ENCODE data around the gene CFAP410. TPM values are rescaled to one million over a fixed set of nuclear protein-coding genes. Genes with fewer than 3 reads are reported as not detected.
"Not testable (repeated sequence)": the region's sequence is repeated elsewhere in the genome, so short reads cannot be mapped to it uniquely, and the experiment has no call there.

Gene CFAP410
- total RNA-seq, 1 experiment from 2014 or later, result 15.7 TPM

DNA sequence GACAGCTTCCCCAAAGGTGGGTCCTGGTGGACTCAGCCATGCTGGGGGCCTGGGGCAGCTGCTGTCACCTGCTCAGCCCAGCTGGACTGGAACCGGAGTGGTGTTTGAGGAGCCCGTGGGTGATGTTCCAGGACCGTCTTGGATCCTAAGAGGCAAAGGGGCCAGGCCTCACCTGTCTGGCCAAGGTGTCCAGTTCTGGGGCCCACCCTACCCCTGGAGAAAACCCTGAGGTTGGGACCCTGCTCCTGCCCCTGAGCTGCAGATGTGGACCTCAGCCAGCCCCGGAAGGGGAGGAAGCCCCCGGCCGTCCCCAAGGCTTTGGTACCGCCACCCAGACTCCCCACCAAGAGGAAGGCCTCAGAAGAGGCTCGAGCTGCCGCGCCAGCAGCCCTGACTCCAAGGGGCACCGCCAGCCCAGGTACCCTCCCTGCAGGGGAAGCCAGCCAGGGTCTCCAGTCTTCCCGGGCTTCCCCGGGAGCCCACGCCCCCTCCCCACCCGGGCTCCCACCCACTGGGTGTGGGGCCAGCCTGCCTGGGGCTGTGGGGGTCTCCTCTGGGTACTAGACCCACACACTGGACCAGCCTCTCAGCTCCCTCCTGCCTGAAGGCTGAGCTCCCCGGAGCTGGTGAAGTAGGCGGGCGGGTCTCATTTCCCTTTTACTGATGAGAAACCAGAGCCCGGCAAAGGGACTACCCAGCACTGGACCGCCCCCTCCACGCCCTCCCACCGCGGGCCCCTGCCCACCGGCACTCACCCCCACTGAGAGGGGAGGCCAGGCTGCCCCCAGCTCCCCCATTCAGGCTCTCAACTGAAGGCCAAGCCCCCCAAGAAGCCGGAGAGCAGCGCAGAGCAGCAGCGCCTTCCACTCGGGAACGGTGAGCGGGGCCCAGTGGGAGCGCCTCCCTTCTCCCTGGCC is 52.2 kb downstream of the CFAP410 start:
- no peak for DNase-seq (ENCODE audit: low read depth)

DNA sequence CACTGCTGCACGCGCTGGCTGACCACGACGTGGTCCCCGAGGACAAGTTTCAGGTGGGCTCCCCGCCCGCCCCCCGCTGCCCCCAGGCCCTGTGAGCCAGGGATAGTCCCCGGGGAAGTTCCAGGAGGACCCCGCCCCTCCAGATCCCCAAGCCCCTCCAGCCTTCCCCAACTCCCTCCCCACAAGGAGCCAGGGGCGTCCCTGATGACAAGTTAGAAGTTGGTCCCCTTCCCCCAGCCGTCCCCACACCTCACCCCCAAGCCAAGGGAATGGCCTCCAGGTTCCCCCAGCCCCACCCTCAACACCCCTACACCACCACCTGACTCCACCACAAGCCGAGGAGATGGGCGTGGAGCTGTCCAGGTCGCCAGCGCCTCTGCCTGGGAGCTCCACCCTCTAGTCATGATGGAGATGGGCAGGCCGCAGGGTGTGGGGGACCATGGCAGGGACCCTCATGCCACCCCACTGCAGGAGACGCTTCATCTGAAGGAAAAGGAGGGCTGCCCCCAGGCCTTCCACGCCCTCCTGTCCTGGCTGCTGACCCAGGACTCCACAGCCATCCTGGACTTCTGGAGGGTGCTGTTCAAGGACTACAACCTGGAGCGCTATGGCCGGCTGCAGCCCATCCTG is 53.0 kb downstream of the CFAP410 start:
- DNase-seq (ENCODE audit: low read depth), result no peak

DNA sequence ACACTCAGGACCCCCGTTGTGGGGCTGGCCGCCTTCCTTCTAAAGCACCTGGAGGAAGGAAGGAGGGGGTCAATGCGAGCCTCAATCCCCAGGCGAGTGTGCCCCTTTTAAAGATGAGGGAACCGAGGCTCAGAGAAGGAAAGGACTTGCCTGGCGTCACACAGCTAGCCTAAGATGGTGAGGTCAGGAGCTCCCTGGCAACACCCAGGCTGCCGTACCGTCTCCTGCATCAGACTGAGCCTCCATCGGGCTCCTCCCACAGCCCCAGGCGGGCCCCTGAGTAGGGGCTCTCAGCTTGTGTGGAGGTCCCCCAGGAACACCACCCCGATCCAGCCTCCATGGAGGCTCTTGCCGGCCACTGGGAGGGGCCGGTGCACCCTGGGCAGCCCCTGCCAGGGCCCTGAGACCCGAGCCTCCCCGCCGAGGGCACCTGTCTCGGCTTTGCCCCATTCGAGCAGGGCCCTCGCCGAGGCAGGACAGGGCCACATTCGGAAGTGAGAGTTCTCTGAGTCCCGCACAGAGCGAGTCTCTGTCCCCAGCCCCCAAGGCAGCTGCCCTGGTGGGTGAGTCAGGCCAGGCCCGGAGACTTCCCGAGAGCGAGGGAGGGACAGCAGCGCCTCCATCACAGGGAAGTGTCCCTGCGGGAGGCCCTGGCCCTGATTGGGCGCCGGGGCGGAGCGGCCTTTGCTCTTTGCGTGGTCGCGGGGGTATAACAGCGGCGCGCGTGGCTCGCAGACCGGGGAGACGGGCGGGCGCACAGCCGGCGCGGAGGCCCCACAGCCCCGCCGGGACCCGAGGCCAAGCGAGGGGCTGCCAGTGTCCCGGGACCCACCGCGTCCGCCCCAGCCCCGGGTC is 53.8 kb downstream of the CFAP410 start, which contains the start of gene AIRE:
AIRE (plus strand) TSS at position 739 of the 855 bp plus-strand sequence. CDS start 131 bp downstream, outside the sequence.
- peak; percentile 18 for DNase-seq (ENCODE audit: low read depth)

DNA sequence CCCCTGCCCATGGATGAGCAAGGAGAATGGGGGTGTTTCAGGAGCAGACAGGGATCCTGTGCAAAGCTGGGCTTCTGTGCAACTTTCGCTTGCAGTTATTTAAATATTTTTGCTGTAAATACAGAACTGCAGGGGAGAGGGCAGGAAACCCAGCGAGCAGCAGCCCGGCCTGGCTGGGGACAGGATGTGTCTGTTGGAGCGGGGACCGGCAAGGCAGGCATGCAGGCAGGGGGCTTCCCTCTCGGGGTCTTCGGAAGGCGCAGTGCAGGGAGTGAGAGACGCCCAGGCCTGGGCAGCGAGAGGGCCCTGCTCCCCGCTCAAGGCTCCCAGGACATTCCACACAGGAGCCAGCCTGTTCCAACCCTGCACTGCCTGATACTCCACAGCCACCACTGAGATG is 55.2 kb downstream of the CFAP410 start:
- DNase-seq (ENCODE audit: low read depth), result no peak

DNA sequence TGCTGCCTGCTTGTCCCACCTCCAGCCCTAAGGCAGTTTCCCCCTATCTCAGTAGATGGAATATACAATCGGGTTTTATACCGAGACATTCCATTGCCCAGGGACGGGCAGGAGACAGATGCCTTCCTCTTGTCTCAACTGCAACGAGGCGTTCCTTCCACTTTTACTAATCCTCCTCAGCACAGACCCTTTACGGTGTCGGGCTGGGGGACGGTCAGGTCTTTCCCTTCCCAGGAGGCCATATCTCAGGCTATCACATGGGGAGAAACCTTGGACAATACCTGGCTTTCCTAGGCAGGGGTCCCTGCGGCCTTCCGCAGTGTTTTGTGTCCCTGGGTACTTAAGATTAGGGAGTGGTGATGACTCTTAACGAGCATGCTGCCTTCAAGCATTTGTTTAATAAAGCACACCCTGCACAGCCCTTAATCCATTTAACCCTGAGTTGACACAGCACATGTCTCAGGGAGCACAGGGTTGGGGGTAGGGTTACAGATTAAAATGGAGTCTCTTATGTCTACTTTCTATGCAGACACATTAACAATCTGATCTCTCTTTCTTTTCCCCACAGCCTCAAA is 55.9 kb downstream of the CFAP410 start:
- DNase-seq (ENCODE audit: low read depth), result not testable (repeated sequence)

DNA sequence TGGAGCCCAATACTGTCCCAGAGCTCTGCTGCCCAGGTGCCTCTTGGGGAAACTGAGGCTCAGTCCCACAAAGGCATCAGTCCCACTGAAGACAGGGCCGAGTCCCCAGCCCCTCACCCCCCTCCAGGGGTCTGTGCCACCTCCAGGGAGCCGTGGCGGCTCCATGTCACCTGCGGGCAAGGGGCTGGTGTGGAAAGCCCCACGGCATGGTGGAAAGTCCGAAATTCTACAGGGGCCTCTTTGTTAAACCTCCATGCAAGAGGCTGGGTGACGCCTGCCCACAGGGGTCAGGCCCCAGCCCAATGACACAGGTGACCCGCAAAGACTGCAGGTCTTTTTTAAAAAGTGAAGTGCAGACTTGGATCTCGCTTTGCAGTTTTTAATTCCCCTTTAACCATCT is 56.8 kb downstream of the CFAP410 start:
- DNase-seq (ENCODE audit: low read depth), result no peak

DNA sequence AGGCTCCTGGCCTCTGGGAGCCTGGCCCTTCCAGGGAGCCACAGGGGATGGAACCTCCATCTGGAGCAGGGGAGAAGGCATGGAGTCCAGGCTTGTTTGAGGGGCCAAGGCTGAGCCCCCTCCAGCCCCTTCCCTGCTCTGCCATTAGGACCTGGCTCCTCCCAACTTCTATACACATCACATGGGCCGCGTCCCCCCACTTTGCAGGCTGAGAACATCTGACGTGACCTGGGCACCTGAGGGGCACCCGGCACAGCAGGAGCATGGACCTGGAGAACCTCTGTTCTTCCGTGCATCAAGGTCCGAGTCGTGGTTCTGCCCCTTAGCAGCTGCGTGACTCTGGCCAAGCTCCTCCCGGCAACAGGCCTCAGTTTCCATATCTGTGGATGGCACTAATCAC is 57.4 kb downstream of the CFAP410 start:
- no peak for DNase-seq (ENCODE audit: low read depth)

DNA sequence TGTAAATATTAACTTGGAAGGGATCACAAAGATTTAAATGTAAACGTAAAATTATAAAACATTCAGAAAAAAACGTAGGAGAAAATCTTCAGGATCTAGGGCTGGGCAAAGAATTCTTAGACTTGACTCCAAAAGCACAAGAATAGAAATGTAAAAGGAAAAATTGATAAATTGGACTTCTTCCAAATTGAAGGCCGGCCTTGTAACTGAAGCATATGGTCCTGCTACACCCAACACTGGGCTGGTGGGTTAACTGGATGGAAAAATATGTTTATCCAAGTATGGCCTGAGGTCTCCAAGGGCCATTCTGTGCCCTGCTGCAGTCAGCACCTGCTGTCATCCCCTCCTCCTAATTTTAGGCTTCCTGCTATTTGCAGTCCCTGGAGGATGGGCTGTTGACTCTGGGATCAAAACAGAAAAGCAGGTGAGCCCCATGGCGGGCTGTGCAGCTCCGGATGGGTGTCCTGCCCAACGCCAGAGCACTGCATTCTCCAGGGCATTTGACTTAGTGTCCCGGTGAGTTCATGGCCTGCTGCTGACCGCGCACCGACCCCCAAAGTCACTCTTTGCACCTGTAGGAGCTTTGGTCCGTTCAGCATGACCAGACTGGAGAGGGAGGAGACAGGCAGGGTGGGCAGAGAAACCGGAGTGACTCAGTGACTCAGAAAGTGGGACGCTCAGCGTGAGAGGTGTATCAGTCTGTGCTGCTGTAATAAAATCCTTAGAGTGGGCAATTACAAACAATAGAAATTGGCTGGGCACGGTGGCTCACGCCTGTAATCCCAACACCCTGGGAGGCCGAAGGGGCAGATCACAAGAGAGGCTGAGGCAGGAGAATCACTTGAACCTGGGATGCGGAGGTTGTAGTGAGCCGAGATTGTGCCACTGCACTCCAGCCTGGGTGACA is 59.6 kb downstream of the CFAP410 start:
- DNase-seq (ENCODE audit: low read depth), result no peak

Other genes starting within 250 kb of the CFAP410 start
- gene PWP2, start 232.0 kb downstream of the CFAP410 start, total RNA-seq (2014; rRNA removed), result 28.0 and 36.8 TPM in 2 replicates
- 18.6 and 35.3 TPM in 2 replicates for gene GATD3, start 205.7 kb downstream of the CFAP410 start, total RNA-seq (2014; rRNA removed)
- under 0.01 TPM in 1 of 2 replicates, not detected in the other for gene ICOSLG, start 98.4 kb downstream of the CFAP410 start, total RNA-seq (2014; rRNA removed)
- gene DNMT3L, start 77.5 kb downstream of the CFAP410 start, total RNA-seq (2014; rRNA removed), result not detected in 2 replicates
- not detected in 2 replicates for gene AIRE, start 53.5 kb downstream of the CFAP410 start, total RNA-seq (2014; rRNA removed)
- 154 and 166 TPM in 2 replicates for gene PFKL, start 39.3 kb downstream of the CFAP410 start, total RNA-seq (2014; rRNA removed)
- gene TRPM2, start 14.2 kb upstream of the CFAP410 start, total RNA-seq (2014; rRNA removed), result not detected in 2 replicates
- gene LRRC3, start 116.1 kb upstream of the CFAP410 start, total RNA-seq (2014; rRNA removed), result not detected in 2 replicates
- not detected in 2 replicates for gene KRTAP10-1, start 200.8 kb upstream of the CFAP410 start, total RNA-seq (2014; rRNA removed)
- gene KRTAP10-2, start 212.1 kb upstream of the CFAP410 start, total RNA-seq (2014; rRNA removed), result not detected in 2 replicates
- gene KRTAP10-3, start 219.4 kb upstream of the CFAP410 start, total RNA-seq (2014; rRNA removed), result not detected in 2 replicates
- not detected in 2 replicates for gene KRTAP10-4, start 234.3 kb upstream of the CFAP410 start, total RNA-seq (2014; rRNA removed)
- not detected in 2 replicates for gene KRTAP10-5, start 241.2 kb upstream of the CFAP410 start, total RNA-seq (2014; rRNA removed)